ENCODE measurements around the gene SYNGR3.

- TF ChIP-seq SUZ12 (IDR thresholded peaks at IDR 0.05; ENCODE audit: extremely low read depth, insufficient read depth, insufficient read length), result no peak
- TF ChIP-seq ZNF274 (IDR thresholded peaks at IDR 0.05; ENCODE audit: low read depth, low read length), result no peak
- TF ChIP-seq YY1 (IDR thresholded peaks at IDR 0.05; ENCODE audit: insufficient read depth, insufficient read length), result no peak
Measured at GRCh38 chr16:2004795-2005517, 15.2 kb downstream of the SYNGR3 start.

Measured in NT2/D1 (cell line).